Measurements from ENCODE around the gene SYNE1. TPM values are rescaled to one million over a fixed set of nuclear protein-coding genes. Genes with fewer than 3 reads are reported as not detected.

SYNE1 gene
- total RNA-seq, 1 experiment from 2014 or later = 23.0 TPM

- Mint-ChIP-seq H3K4me3 (ENCODE audit: unreplicated experiment) (no peak overlapping the region), H3K9me3 (ENCODE audit: unreplicated experiment) (no peaks in the 10 kb centered on the region), H3K36me3 (ENCODE audit: insufficient read depth, unreplicated experiment) (no peaks in the 10 kb centered on the region), H3K27me3 (ENCODE audit: insufficient read depth, unreplicated experiment) (no peaks in the 10 kb centered on the region), H3K27ac (ENCODE audit: unreplicated experiment) (no peak overlapping the region), H3K4me1 (ENCODE audit: low read depth, unreplicated experiment) (no peaks in the 10 kb centered on the region)
- BruUV-seq (replicated peaks) = no TSS peak
- no peak for DNase-seq
- Histone ChIP-seq H3K27me3 (replicated peaks; ENCODE audit: control insufficient read depth, insufficient read depth, low read length) (no peaks in the 10 kb centered on the region), H3K9me3 (no peaks in the 10 kb centered on the region), H3K4me1 (no peaks in the 10 kb centered on the region), H3K4me3 (ENCODE audit: low read depth, low read length) (no peak overlapping the region), H3K36me3 (ENCODE audit: control insufficient read depth, insufficient read depth, low read length) (no peaks in the 10 kb centered on the region)
- ChIA-PET POLR2A (interaction anchor here (0.6 kb wide), 1 partner anchor 442 kb away, joined by 3 read pairs; no protein-coding TSS in a partner anchor), CTCF (no interaction called here)
- no peak for TF ChIP-seq CTCF (IDR thresholded peaks at IDR 0.05; ENCODE audit: insufficient read depth in 1 of 2, low read depth in 1 of 2, low read length in 1 of 2, severe bottlenecking in 1 of 2, unreplicated experiment in 1 of 2)
- intact Hi-C loops (cut with micrococcal nuclease; ENCODE audit: unreplicated experiment) = no loop called here
These were observed 441.3 kb downstream of the SYNE1 start for GRCh38 chr6:152195896-152196295.

- H3K9me3 Mint-ChIP-seq (ENCODE audit: unreplicated experiment) = no peaks in the 10 kb centered on the region
- no TSS peak for BruUV-seq (replicated peaks)
- Histone ChIP-seq H3K4me3 (ENCODE audit: low read depth, low read length) (no peak overlapping the region), H3K9me3 (no peaks in the 10 kb centered on the region), H3K27me3 (replicated peaks; ENCODE audit: control insufficient read depth, insufficient read depth, low read length) (no peaks in the 10 kb centered on the region), H3K4me1 (no peaks in the 10 kb centered on the region), H3K36me3 (ENCODE audit: control insufficient read depth, insufficient read depth, low read length) (no peaks in the 10 kb centered on the region)
- no peaks in the 10 kb centered on the region for H3K4me1 Mint-ChIP-seq (ENCODE audit: low read depth, unreplicated experiment)
- no peaks in the 10 kb centered on the region for H3K36me3 Mint-ChIP-seq (ENCODE audit: insufficient read depth, unreplicated experiment)
- TF ChIP-seq CTCF (IDR thresholded peaks at IDR 0.05; ENCODE audit: insufficient read depth in 1 of 2, low read depth in 1 of 2, low read length in 1 of 2, severe bottlenecking in 1 of 2, unreplicated experiment in 1 of 2) = no peak
- no peak overlapping the region for H3K4me3 Mint-ChIP-seq (ENCODE audit: unreplicated experiment)
- H3K27me3 Mint-ChIP-seq (ENCODE audit: insufficient read depth, unreplicated experiment) = no peaks in the 10 kb centered on the region
- H3K27ac Mint-ChIP-seq (ENCODE audit: unreplicated experiment) = no peak overlapping the region
- no peak for DNase-seq
- POLR2A ChIA-PET = no interaction called here
- CTCF ChIA-PET = no interaction called here
- intact Hi-C loops (cut with micrococcal nuclease; ENCODE audit: unreplicated experiment) = no loop called here
These were observed 447.4 kb downstream of the SYNE1 start for GRCh38 chr6:152189736-152190135.

- Mint-ChIP-seq H3K4me1 (ENCODE audit: low read depth, unreplicated experiment) (no peaks in the 10 kb centered on the region), H3K27me3 (ENCODE audit: insufficient read depth, unreplicated experiment) (no peaks in the 10 kb centered on the region), H3K27ac (ENCODE audit: unreplicated experiment) (no peak overlapping the region), H3K9me3 (ENCODE audit: unreplicated experiment) (no peaks in the 10 kb centered on the region), H3K4me3 (ENCODE audit: unreplicated experiment) (no peak overlapping the region), H3K36me3 (ENCODE audit: insufficient read depth, unreplicated experiment) (no peaks in the 10 kb centered on the region)
- TF ChIP-seq CTCF (IDR thresholded peaks at IDR 0.05; ENCODE audit: insufficient read depth in 1 of 2, low read depth in 1 of 2, low read length in 1 of 2, severe bottlenecking in 1 of 2, unreplicated experiment in 1 of 2) = no peak
- H3K4me1 ChIP-seq = no peaks in the 10 kb centered on the region
- DNase-seq = no peak
- BruUV-seq (replicated peaks) = no TSS peak
- no peaks in the 10 kb centered on the region for H3K36me3 ChIP-seq (ENCODE audit: control insufficient read depth, insufficient read depth, low read length)
- no peaks in the 10 kb centered on the region for H3K27me3 ChIP-seq (replicated peaks; ENCODE audit: control insufficient read depth, insufficient read depth, low read length)
- ChIA-PET CTCF (no interaction called here), POLR2A (no interaction called here)
- H3K4me3 ChIP-seq (ENCODE audit: low read depth, low read length) = no peak overlapping the region
- intact Hi-C loops (cut with micrococcal nuclease; ENCODE audit: unreplicated experiment) = no loop called here
- no peaks in the 10 kb centered on the region for H3K9me3 ChIP-seq
These were observed 449.2 kb downstream of the SYNE1 start for GRCh38 chr6:152188011-152188410.

All from Caco-2 (cell line).